GM12891 (cell line): Measurements from ENCODE around the gene CALML3.

Experiments used
- PAX5 ChIP-seq: IDR thresholded peaks from 2 replicates; pipeline ENCODE4 v1.6.1; 2011; ENCODE audit warnings: low read length, moderate library complexity, mild to moderate bottlenecking; ENCODE audit not compliant: insufficient read depth, severe bottlenecking
- POLR2A ChIP-seq: IDR thresholded peaks from 2 replicates; pipeline ENCODE4 v1.6.1; 2011; ENCODE audit warnings: low read depth, low read length, control low read depth
- POLR2AphosphoS5 ChIP-seq: IDR thresholded peaks from 2 replicates; pipeline ENCODE4 v1.6.1; 2011; ENCODE audit warnings: low read depth, low read length, control low read depth
- POU2F2 ChIP-seq: IDR thresholded peaks from 2 replicates; pipeline ENCODE4 v1.6.1; 2011; ENCODE audit warnings: low read depth, mild to moderate bottlenecking, control low read depth, low read length, moderate library complexity
- SPI1 ChIP-seq: IDR thresholded peaks from 2 replicates; pipeline ENCODE4 v1.6.1; 2011; ENCODE audit warnings: low read depth, low read length, control low read depth
- TAF1 ChIP-seq: IDR thresholded peaks from 2 replicates; pipeline ENCODE4 v1.6.1; 2011; ENCODE audit warnings: low read depth, low read length, control low read depth

DNA sequence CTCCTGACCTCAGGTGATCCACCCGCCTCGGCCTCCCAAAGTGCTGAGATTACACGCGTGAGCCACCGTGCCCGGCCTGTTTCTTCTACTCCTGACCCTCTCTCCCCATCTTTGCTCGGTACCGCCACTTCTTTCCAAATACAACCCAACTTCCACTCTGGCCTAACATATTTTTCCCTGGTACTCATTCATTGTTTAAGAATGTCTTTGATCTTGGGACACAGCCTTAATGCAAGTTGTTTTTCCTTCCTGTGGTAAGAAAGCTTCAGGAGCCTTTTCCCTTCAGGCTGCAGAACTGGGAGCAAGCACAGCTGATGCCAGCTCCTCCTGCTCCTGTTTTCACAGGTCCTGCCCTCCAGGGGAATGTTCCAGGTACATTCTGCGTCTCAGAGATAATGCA, 13.7 kb downstream of the CALML3 start:
- no peak for TF ChIP-seq TAF1
- no peak for TF ChIP-seq POLR2A
- no peak for TF ChIP-seq POLR2AphosphoS5
- TF ChIP-seq POU2F2: no peak
- TF ChIP-seq SPI1: no peak
- no peak for TF ChIP-seq PAX5
